A549 (cell line): ENCODE data around the gene DNMT3L. TPM values are rescaled to one million over a fixed set of nuclear protein-coding genes. Genes with fewer than 3 reads are reported as not detected.
A peak's percentile ranks its signal among the peaks of the same experiment; 100 is the strongest.

ENCODE experiments used
- ATAC-seq, 2 experiments: fragments of 200-7000 bp in 1 of 2; fragments of >200 bp in 1 of 2; cut with Nextera tagmentation in 1 of 2; cut with Tn5 transposase in 1 of 2; 3 replicates each; pipeline versions ENCODE4 v1.8.0 to v1.9.1; 2018 to 2020; ENCODE audit warnings: mild to moderate bottlenecking in 1 of 2, moderate library complexity in 1 of 2
- CTCF ChIA-PET: fragments of 300-600 bp; sonication (Branson Sonifier 250); formaldehyde crosslinking; extraction: SDS; loops from one replicate; lab custom pipeline; 2021; ENCODE audit warnings: antibody characterized with exemption, inconsistent platforms; lab: Yijun Ruan, JAX
- POLR2A ChIA-PET: fragments of 350-600 bp; formaldehyde crosslinking; extraction: SDS; loops from one replicate; lab custom pipeline; 2021; ENCODE audit warnings: antibody characterized with exemption, inconsistent platforms; lab: Yijun Ruan, JAX
- DNase-seq, 2 experiments: peaks; one replicate each; pipeline versions ENCODE4 v3.0.0 to v3.0.0-alpha.2; 2011 to 2016; ENCODE audit warnings: low read depth in 1 of 2, low spot score in 1 of 2
- FAIRE-seq: peaks from 2 replicates; lab custom pipeline; 2011; peaks lifted over from hg19 to GRCh38; lab: Jason Lieb, UNC
- H3K27ac ChIP-seq, 2 experiments: fragments of >200 bp; sonication (Bioruptor Twin); formaldehyde crosslinking; 3 replicates each; pipeline ENCODE4 v1.5.1; 2016 to 2017
- H3K4me1 ChIP-seq: fragments of >200 bp; sonication (Bioruptor Twin); formaldehyde crosslinking; 3 replicates; pipeline ENCODE4 v1.6.1; 2016
- H3K4me2 ChIP-seq: fragments of >200 bp; sonication (Bioruptor Twin); formaldehyde crosslinking; 3 replicates; pipeline ENCODE4 v1.6.1; 2016
- H3K4me3 ChIP-seq: fragments of >200 bp; sonication (Bioruptor Twin); formaldehyde crosslinking; 3 replicates; pipeline ENCODE4 v1.5.1; 2016
- H3K9me3 ChIP-seq: fragments of >200 bp; sonication (Bioruptor Twin); formaldehyde crosslinking; 3 replicates; pipeline ENCODE4 v1.6.1; 2016
- ATOH8 ChIP-seq: fragments of 250-450 bp; sonication (Bioruptor Pico); IDR thresholded peaks from 2 replicates; pipeline ENCODE4 v1.5.0; 2020; ENCODE audit warnings: low read depth, mild to moderate bottlenecking, moderate library complexity
- CBX2 ChIP-seq: fragments of 200-600 bp; sonication (generic); IDR thresholded peaks from 2 replicates; pipeline ENCODE4 v1.6.1; 2016; ENCODE audit warnings: low read depth, mild to moderate bottlenecking, borderline replicate concordance
- CEBPB ChIP-seq, 2 experiments: fragments of >200 bp in 1 of 2; sonication (Bioruptor Twin) in 1 of 2; formaldehyde crosslinking in 1 of 2; IDR thresholded peaks; 2 replicates each; pipeline ENCODE4 v1.6.1; 2012 to 2016
- CHD2 ChIP-seq: fragments of 150-350 bp; IDR thresholded peaks from 2 replicates; pipeline ENCODE4 v1.6.1; 2014; ENCODE audit warnings: low read length; ENCODE audit not compliant: partially characterized antibody
- CTCF ChIP-seq: fragments of >200 bp; sonication (Bioruptor Twin); formaldehyde crosslinking; IDR thresholded peaks from 3 replicates; pipeline ENCODE4 v1.5.1; 2016
- E2F6 ChIP-seq: IDR thresholded peaks from 2 replicates; pipeline ENCODE4 v1.6.1; 2012; ENCODE audit warnings: low read depth, borderline replicate concordance
- EHF ChIP-seq: fragments of 250-450 bp; sonication (Bioruptor Pico); IDR thresholded peaks from 2 replicates; pipeline ENCODE4 v1.5.0; 2020; ENCODE audit warnings: mild to moderate bottlenecking
- EHMT2 ChIP-seq: fragments of 200-600 bp; sonication (generic); IDR thresholded peaks from 2 replicates; pipeline ENCODE4 v1.6.1; 2016; ENCODE audit warnings: antibody characterized with exemption, low read depth, mild to moderate bottlenecking, moderate library complexity
- EP300 ChIP-seq, 2 experiments: fragments of >200 bp; sonication (Bioruptor Twin); formaldehyde crosslinking; IDR thresholded peaks; 2 replicates in 1 of 2; 3 replicates in 1 of 2; pipeline ENCODE4 v1.6.1; 2016 to 2017
- ESRRA ChIP-seq: fragments of 150-350 bp; IDR thresholded peaks from 2 replicates; pipeline ENCODE4 v1.6.1; 2014; ENCODE audit warnings: mild to moderate bottlenecking, low read length, borderline replicate concordance
- FOSL2 ChIP-seq, 2 experiments: fragments of 450-650 bp in 1 of 2; fragments of >200 bp in 1 of 2; sonication (Bioruptor Twin) in 1 of 2; formaldehyde crosslinking; IDR thresholded peaks; 2 replicates each; pipeline versions ENCODE4 v1.5.0 to v1.6.1; 2016 to 2020; ENCODE audit warnings: mild to moderate bottlenecking in 1 of 2, moderate library complexity in 1 of 2
- HDAC2 ChIP-seq: fragments of 200-600 bp; sonication (generic); IDR thresholded peaks from 2 replicates; pipeline ENCODE4 v1.6.1; 2016
- HEYL ChIP-seq: fragments of 250-450 bp; sonication (Bioruptor Pico); IDR thresholded peaks from 2 replicates; pipeline ENCODE4 v1.8.0; 2021; ENCODE audit warnings: mild to moderate bottlenecking, moderate library complexity
- HOXB13 ChIP-seq: fragments of 250-450 bp; sonication (Bioruptor Pico); IDR thresholded peaks from 2 replicates; pipeline ENCODE4 v1.5.0; 2020; ENCODE audit warnings: low read depth, mild to moderate bottlenecking, moderate library complexity
- JUN ChIP-seq, 2 experiments: fragments of >200 bp; sonication (Bioruptor Twin); formaldehyde crosslinking; IDR thresholded peaks; 2 replicates in 1 of 2; 3 replicates in 1 of 2; pipeline ENCODE4 v1.6.1; 2016 to 2017
- KDM5A ChIP-seq: fragments of 200-600 bp; sonication (generic); IDR thresholded peaks from 2 replicates; pipeline ENCODE4 v1.6.1; 2016; ENCODE audit warnings: antibody characterized with exemption, mild to moderate bottlenecking
- MAFK ChIP-seq: fragments of 450-650 bp; IDR thresholded peaks from 2 replicates; pipeline ENCODE4 v1.6.1; 2014; ENCODE audit not compliant: partially characterized antibody
- MYC ChIP-seq: IDR thresholded peaks from 2 replicates; pipeline ENCODE4 v1.6.1; 2012; ENCODE audit warnings: mild to moderate bottlenecking, inconsistent platforms, low read length, improper control_type of control experiment, borderline replicate concordance
- NFE2L2 ChIP-seq: fragments of 150-350 bp; conservative IDR thresholded peaks from 2 replicates; pipeline ENCODE4 v1.6.1; 2014; ENCODE audit warnings: low read length
- NPAS2 ChIP-seq: fragments of 250-450 bp; sonication (Bioruptor Pico); IDR thresholded peaks from 2 replicates; pipeline ENCODE4 v1.8.0; 2022; ENCODE audit warnings: mild to moderate bottlenecking, moderate library complexity, borderline replicate concordance
- PHF8 ChIP-seq: fragments of 200-600 bp; sonication (generic); IDR thresholded peaks from 2 replicates; pipeline ENCODE4 v1.6.1; 2016; ENCODE audit warnings: low read depth, mild to moderate bottlenecking, antibody characterized with exemption, moderate library complexity, borderline replicate concordance
- POLR2A ChIP-seq: IDR thresholded peaks from 2 replicates; pipeline ENCODE4 v1.6.1; 2012; ENCODE audit warnings: mild to moderate bottlenecking, low read length
- POLR2AphosphoS2 ChIP-seq: conservative IDR thresholded peaks from 2 replicates; pipeline ENCODE4 v1.6.1; 2012; ENCODE audit warnings: low read length, improper control_type of control experiment, inconsistent platforms
- RAD21 ChIP-seq, 2 experiments: fragments of >200 bp in 1 of 2; sonication (Bioruptor Twin) in 1 of 2; formaldehyde crosslinking in 1 of 2; IDR thresholded peaks in 1 of 2; conservative IDR thresholded peaks in 1 of 2; 2 replicates in 1 of 2; 3 replicates in 1 of 2; pipeline ENCODE4 v1.6.1; 2012 to 2018; ENCODE audit warnings: inconsistent platforms in 1 of 2
- RARB ChIP-seq: fragments of 250-450 bp; sonication (Bioruptor Pico); IDR thresholded peaks from 2 replicates; pipeline ENCODE4 v1.8.0; 2021; ENCODE audit warnings: mild to moderate bottlenecking, moderate library complexity
- RFX5 ChIP-seq: fragments of 450-650 bp; IDR thresholded peaks from 2 replicates; pipeline ENCODE4 v1.7.1; 2014; ENCODE audit warnings: antibody characterized with exemption, mild to moderate bottlenecking, moderate library complexity
- RNF2 ChIP-seq: fragments of 200-600 bp; sonication (generic); IDR thresholded peaks from 2 replicates; pipeline ENCODE4 v1.6.1; 2016; ENCODE audit warnings: low read depth, mild to moderate bottlenecking, antibody characterized with exemption, moderate library complexity, borderline replicate concordance
- TP53 ChIP-seq: fragments of 250-450 bp; sonication (Bioruptor Pico); IDR thresholded peaks from 2 replicates; pipeline ENCODE4 v1.5.0; 2021; ENCODE audit warnings: mild to moderate bottlenecking, moderate library complexity
- USF2 ChIP-seq: fragments of 450-650 bp; IDR thresholded peaks from 2 replicates; pipeline ENCODE4 v1.6.1; 2014; ENCODE audit warnings: antibody characterized with exemption
- ZNF302 ChIP-seq: fragments of 250-450 bp; sonication (Bioruptor Pico); IDR thresholded peaks from 2 replicates; pipeline ENCODE4 v1.9.0; 2021; ENCODE audit warnings: inconsistent platforms, mild to moderate bottlenecking, moderate library complexity
- WGBS: methylation state at CpG from one replicate; pipeline ENCODE4 v1.1.6; 2017; ENCODE audit errors: missing lambda C conversion rate; 5-methylcytosine and 5-hydroxymethylcytosine counted together
- polyA plus RNA-seq, 4 experiments: library from polyadenylated mRNA; depleted of rRNA in 3 of 4; stranded (reverse); fragments of >200 nt; fragmentation: RNase III in 1 of 4; extraction: RNeasy Plus Mini Kit Qiagen cat#74134 plus additional on column Dnase treatment in 1 of 4; gene quantifications; 2 replicates in 3 of 4; 3 replicates in 1 of 4; pipeline ENCODE4 v1.2.3, GENCODE V29; 2011 to 2017
- TF ChIP-seq, protein P1 (sequence below): fragments of 150-350 bp; IDR thresholded peaks from 2 replicates; pipeline ENCODE4 v1.6.1; 2014; ENCODE audit warnings: low read depth, mild to moderate bottlenecking, low read length

Gene DNMT3L
- polyA plus RNA-seq, 2 of the 4 experiments (the other 2 are of a cell fraction) = not detected

DNA sequence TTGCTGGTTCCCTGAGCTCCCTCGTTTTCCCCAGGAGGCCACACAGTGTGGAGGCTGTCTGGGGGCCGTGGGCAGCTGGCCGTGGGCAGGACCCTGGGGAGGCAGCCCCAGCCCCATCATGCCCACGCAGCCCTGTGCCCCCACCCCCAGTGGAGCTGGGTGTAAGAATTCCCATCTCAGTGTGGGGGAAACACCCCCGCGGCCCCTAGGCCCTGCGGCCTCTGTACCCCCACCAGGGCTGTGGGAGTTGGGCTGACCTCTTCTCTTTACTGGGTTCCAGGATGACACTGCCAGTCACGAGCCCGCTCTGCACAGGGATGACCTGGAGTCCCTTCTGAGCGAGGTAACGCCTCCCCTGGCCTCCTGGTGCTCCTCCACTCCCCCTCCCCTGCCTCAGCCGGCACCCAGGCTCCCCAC is 34.4 kb upstream of the DNMT3L start:
- no CpG with 5 or more reads among the region's 12 CpGs for WGBS
- DNase-seq (no peak), ATAC-seq (no peak), FAIRE-seq (no peak)
- ChIA-PET POLR2A (no interaction called here), CTCF (interaction anchor here (0.7 to 2.2 kb wide), 4 partner anchors 8 to 38 kb away, joined by 3 to 11 read pairs (median 6); partner anchors contain the start of gene AIRE)
- H3K4me1 ChIP-seq = peaks cover 23% of the 10 kb centered on the region
- peak overlapping the region in 1 of 2 experiments; percentile 55; a peak in 2 of 6 replicates for H3K27ac ChIP-seq
- no peak overlapping the region for H3K4me2 ChIP-seq
- no peaks in the 10 kb centered on the region for H3K9me3 ChIP-seq
- no peak for TF ChIP-seq KDM5A
- TF ChIP-seq HEYL = no peak
- no peak for TF ChIP-seq RARB (CRISPR knock-in tag)
- no peak for TF ChIP-seq TP53 (CRISPR knock-in tag)
- no peak for TF ChIP-seq CHD2
- no peak for TF ChIP-seq JUN (IDR thresholded peaks at IDR 0.05)
- TF ChIP-seq RAD21 (conservative IDR thresholded peaks at IDR 0.05 in 1 of 2, IDR thresholded peaks at IDR 0.05 in 1 of 2) = no peak
- TF ChIP-seq EP300 (IDR thresholded peaks at IDR 0.05) = no peak
- no peak for TF ChIP-seq NPAS2 (CRISPR knock-in tag)
- TF ChIP-seq, protein P1, sequence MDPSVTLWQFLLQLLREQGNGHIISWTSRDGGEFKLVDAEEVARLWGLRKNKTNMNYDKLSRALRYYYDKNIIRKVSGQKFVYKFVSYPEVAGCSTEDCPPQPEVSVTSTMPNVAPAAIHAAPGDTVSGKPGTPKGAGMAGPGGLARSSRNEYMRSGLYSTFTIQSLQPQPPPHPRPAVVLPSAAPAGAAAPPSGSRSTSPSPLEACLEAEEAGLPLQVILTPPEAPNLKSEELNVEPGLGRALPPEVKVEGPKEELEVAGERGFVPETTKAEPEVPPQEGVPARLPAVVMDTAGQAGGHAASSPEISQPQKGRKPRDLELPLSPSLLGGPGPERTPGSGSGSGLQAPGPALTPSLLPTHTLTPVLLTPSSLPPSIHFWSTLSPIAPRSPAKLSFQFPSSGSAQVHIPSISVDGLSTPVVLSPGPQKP = no peak
- TF ChIP-seq CBX2 = no peak
- no peak for TF ChIP-seq CTCF
- TF ChIP-seq ESRRA = no peak
- no peak for TF ChIP-seq HOXB13
- TF ChIP-seq ATOH8 = no peak
- TF ChIP-seq USF2 = no peak
- no peak for TF ChIP-seq NFE2L2
- TF ChIP-seq POLR2AphosphoS2 = no peak
- TF ChIP-seq HDAC2 = no peak
- TF ChIP-seq MYC = no peak
- no peak overlapping the region for H3K4me3 ChIP-seq

- Histone ChIP-seq H3K27ac (peak overlapping the region in 1 of 2 experiments; percentile 55; a peak in 3 of 6 replicates), H3K4me2 (no peak overlapping the region), H3K4me3 (no peak overlapping the region), H3K9me3 (no peaks in the 10 kb centered on the region), H3K4me1 (peaks cover 18% of the 10 kb centered on the region)
- no peak for ATAC-seq
- no peak for FAIRE-seq
- ChIA-PET POLR2A (no interaction called here), CTCF (interaction anchor here (1.4 to 1.9 kb wide), 2 partner anchors 9 to 38 kb away, joined by 3 to 10 read pairs; no protein-coding TSS in a partner anchor)
- 100% methylated on average over 1 of the region's 10 CpGs for WGBS
- DNase-seq = no peak
- no peak for TF ChIP-seq E2F6
- TF ChIP-seq RFX5 = no peak
- no peak for TF ChIP-seq EHMT2
- TF ChIP-seq USF2 = no peak
- TF ChIP-seq CEBPB (IDR thresholded peaks at IDR 0.05) = no peak
- TF ChIP-seq HDAC2 = no peak
- no peak for TF ChIP-seq RARB (CRISPR knock-in tag)
- no peak for TF ChIP-seq PHF8
- no peak for TF ChIP-seq EHF (CRISPR knock-in tag)
- no peak for TF ChIP-seq POLR2A
- TF ChIP-seq RNF2 = no peak
- TF ChIP-seq EP300 (IDR thresholded peaks at IDR 0.05) = no peak
- TF ChIP-seq MAFK = no peak
- TF ChIP-seq ZNF302 (CRISPR knock-in tag) = no peak
- TF ChIP-seq, protein P1 = no peak
- TF ChIP-seq FOSL2 (IDR thresholded peaks at IDR 0.05) = no peak
- no peak for TF ChIP-seq FOSL2 (CRISPR knock-in tag; IDR thresholded peaks at IDR 0.05)
Observed at GRCh38 chr21:44295646-44296045, 33.9 kb upstream of the DNMT3L start.
